Psoas muscle (tissue), 8 donors: ENCODE results near the gene PROSER2. TPM values are rescaled to one million over a fixed set of nuclear protein-coding genes. Genes with fewer than 3 reads are reported as not detected.
A peak's percentile ranks its signal among the peaks of the same experiment; 100 is the strongest.

Experiments used
- ATAC-seq, 4 donors: fragments of 200-7000 bp; cut with Tn5 transposase; one replicate each; pipeline ENCODE4 v1.9.1; 2020; ENCODE audit warnings: moderate library complexity in 3 of 4, mild to moderate bottlenecking in 2 of 4
- DNase-seq, 2 donors: peaks; one replicate each; pipeline ENCODE4 v3.0.0-alpha.2; 2020
- H3K27ac ChIP-seq: fragments of 200-600 bp; one replicate; pipeline ENCODE4 v1.8.0; 2022
- H3K27me3 ChIP-seq, 3 donors: fragments of 200-600 bp in 1 of 3; one replicate each; pipeline versions ENCODE4 v1.6.1 to v1.8.0; 2013 to 2022; ENCODE audit warnings: low read length in 2 of 3, mild to moderate bottlenecking in 2 of 3, moderate library complexity in 1 of 3; ENCODE audit not compliant: insufficient read depth in 3 of 3
- H3K36me3 ChIP-seq, 2 donors: fragments of 200-600 bp in 1 of 2; one replicate each; pipeline versions ENCODE4 v1.6.1 to v1.8.0; 2013 to 2022; ENCODE audit warnings: low read depth in 1 of 2, mild to moderate bottlenecking in 1 of 2, moderate library complexity in 1 of 2; ENCODE audit not compliant: insufficient read depth in 1 of 2
- H3K4me1 ChIP-seq: fragments of 200-600 bp; one replicate; pipeline ENCODE4 v1.8.0; 2022
- H3K4me3 ChIP-seq: fragments of 200-600 bp; one replicate; pipeline ENCODE4 v1.8.0; 2022; ENCODE audit warnings: mild to moderate bottlenecking
- H3K9me3 ChIP-seq: fragments of 200-600 bp; one replicate; pipeline ENCODE4 v1.8.0; 2022
- WGBS, 3 donors: extraction: QIAGEN DNeasy Blood & Tissue Kit; methylation state at CpG; one replicate each; pipeline versions ENCODE4 v1.1.6 to v1.1.7; 2013; 5-methylcytosine and 5-hydroxymethylcytosine counted together
- intact Hi-C, 2 donors: fragments of 100-400 bp; cut with DNase I; formaldehyde crosslinking; loops; one replicate each; pipeline versions ENCODE4 v1.11.0 to v1.14.2; 2022
- polyA plus RNA-seq, 3 donors: library from polyadenylated mRNA; stranded (reverse); fragments of 200-250 nt; gene quantifications; one replicate each; pipeline ENCODE4 v1.2.3, GENCODE V29; 2013
- total RNA-seq, 4 donors: library from RNA; stranded (reverse); fragmentation: NEBNext Ultra II Directional in 2 of 4; extraction: Animal tissue kit (Norgen Biotek cat#: 25700) in 2 of 4; gene quantifications; one replicate each; pipeline versions ENCODE4 v1.2.1 to v1.2.4, GENCODE V29; 2021 to 2023
- TF ChIP-seq, protein P1 (sequence below): fragments of 200-600 bp; IDR thresholded peaks from one replicate; pipeline ENCODE4 v1.8.0; 2022; ENCODE audit warnings: antibody characterized with exemption
- donor health status: healthy with polysubstance abuse.
- donor health status: DM: no; HTN: no; CAD: no; lungs with moderate emphysema.
- donor health status: Bipolar disorder and iron deficiency.
- donor health status: healthy.
- donor health status: DM: yes; HTN: yes; CAD: no.
- donor health status: DM: no; HTN: no; CAD: no.
- donor health status: DM: no; HTN: no; CAD: no.
- donor health status: DM: yes; HTN: yes; CAD: no.

Gene PROSER2
- total and polyA plus RNA-seq, 7 donors = 0.63 to 2.8 (median 1.2) TPM

DNA sequence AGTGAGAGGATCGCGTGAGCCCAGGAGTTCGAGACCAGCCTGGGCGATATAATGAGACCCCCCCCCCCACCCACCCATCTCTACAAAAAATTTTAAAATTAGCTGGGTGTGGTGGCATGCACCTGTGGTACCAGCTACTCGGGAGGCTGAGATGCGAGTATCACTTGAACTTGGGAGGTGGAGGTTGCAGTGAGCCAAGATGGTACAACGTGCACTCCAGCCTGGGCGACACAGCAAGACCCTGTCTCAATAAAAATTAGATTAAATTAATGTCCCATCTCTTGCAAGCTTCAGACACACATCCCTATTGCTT, 391 bp upstream of the PROSER2 start:
- peaks cover 0 to 28% (median 11%) of the 10 kb centered on the region in 3 donors for H3K27me3 ChIP-seq
- H3K4me1 ChIP-seq = peaks cover 8% of the 10 kb centered on the region
- H3K36me3 ChIP-seq = no peaks in the 10 kb centered on the region
- H3K9me3 ChIP-seq = no peaks in the 10 kb centered on the region
- no peak for DNase-seq
- peak overlapping the region; percentile 71 for H3K4me3 ChIP-seq
- intact Hi-C loops = no loop called here
- 55 to 72% (median 60%) methylated on average over 7 to 8 of the region's 8 CpGs for WGBS, 3 donors
- TF ChIP-seq, protein P1, sequence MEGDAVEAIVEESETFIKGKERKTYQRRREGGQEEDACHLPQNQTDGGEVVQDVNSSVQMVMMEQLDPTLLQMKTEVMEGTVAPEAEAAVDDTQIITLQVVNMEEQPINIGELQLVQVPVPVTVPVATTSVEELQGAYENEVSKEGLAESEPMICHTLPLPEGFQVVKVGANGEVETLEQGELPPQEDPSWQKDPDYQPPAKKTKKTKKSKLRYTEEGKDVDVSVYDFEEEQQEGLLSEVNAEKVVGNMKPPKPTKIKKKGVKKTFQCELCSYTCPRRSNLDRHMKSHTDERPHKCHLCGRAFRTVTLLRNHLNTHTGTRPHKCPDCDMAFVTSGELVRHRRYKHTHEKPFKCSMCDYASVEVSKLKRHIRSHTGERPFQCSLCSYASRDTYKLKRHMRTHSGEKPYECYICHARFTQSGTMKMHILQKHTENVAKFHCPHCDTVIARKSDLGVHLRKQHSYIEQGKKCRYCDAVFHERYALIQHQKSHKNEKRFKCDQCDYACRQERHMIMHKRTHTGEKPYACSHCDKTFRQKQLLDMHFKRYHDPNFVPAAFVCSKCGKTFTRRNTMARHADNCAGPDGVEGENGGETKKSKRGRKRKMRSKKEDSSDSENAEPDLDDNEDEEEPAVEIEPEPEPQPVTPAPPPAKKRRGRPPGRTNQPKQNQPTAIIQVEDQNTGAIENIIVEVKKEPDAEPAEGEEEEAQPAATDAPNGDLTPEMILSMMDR = no peak
- H3K27ac ChIP-seq = no peak overlapping the region
- ATAC-seq = no peak

DNA sequence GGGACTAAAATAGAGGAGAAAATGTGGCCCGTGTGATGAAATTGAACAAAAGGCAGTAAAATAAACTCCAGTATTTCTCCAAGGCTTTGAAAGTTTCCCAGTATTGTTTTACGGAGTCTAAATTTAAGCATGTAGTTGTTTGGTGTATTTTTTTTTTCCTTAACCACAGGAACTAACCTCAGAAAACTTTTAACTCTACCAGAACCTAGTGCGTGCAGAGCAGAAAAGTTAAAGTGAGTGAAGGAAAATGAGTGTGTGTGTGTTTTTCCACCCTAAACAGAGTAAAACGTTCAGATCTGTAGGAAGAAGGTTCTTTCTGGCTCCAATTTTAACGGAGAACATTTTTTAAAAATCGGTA, 812 bp downstream of the PROSER2 start:
- peaks cover 0 to 28% (median 11%) of the 10 kb centered on the region in 3 donors for H3K27me3 ChIP-seq
- DNase-seq = no peak
- ATAC-seq = no peak
- peak overlapping the region; percentile 71 for H3K4me3 ChIP-seq
- 26 to 34% (median 28%) methylated on average over 6 of the region's 6 CpGs for WGBS, 3 donors
- peaks cover 8% of the 10 kb centered on the region for H3K4me1 ChIP-seq
- H3K36me3 ChIP-seq = no peaks in the 10 kb centered on the region
- H3K9me3 ChIP-seq = no peaks in the 10 kb centered on the region
- intact Hi-C loops = no loop called here
- TF ChIP-seq, protein P1 = no peak
- peak overlapping the region; percentile 30 for H3K27ac ChIP-seq

DNA sequence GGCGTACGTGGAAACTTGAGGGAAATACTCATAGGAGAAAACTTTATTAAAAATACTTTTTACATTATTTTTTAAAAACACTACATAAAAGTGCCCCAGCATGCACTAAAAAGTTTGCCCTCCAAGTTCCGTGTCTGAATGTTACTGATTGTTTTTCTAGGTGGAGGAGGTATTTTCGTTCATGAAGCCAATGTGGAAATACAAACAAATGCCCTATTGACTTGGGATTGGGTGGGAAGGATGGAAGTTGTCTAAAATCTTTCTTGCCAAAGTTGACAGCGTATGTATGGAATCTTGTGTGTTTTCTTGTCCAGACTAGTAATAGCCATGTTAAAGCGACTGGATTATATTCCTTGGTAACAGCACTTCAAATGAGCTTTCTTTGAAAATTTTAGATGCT, 1.2 kb downstream of the PROSER2 start:
- TF ChIP-seq, protein P1 = no peak
- H3K27ac ChIP-seq = no peak overlapping the region
- WGBS, 3 donors = 50 to 64% (median 55%) methylated on average over 6 of the region's 6 CpGs
- intact Hi-C loops = no loop called here
- no peaks in the 10 kb centered on the region for H3K9me3 ChIP-seq
- H3K4me1 ChIP-seq = peaks cover 8% of the 10 kb centered on the region
- ATAC-seq (no peak), DNase-seq (no peak)
- peaks cover 0 to 28% (median 11%) of the 10 kb centered on the region in 3 donors for H3K27me3 ChIP-seq
- H3K36me3 ChIP-seq = no peaks in the 10 kb centered on the region
- H3K4me3 ChIP-seq = peak overlapping the region; percentile 71

DNA sequence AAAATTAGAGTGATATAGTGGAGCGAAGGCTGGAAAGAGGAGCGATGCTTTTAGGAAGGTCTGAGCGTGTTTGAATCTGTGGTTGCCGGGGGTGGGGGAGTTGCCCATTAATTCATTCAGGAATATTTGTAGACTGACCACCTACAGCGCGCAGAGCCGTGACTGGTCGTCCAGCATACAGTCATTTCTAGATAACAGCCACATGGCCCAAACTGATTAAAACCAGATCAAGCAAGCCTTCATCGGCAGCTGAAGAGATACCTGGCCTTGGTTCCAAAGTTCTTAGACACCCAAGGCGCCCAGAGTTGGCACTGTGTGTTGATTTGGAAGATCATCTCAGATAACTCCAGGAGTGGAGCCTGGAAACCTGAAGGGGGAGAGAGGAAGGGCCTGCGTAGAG, 1.7 kb downstream of the PROSER2 start:
- Histone ChIP-seq H3K36me3 (no peaks in the 10 kb centered on the region), H3K4me1 (peaks cover 4% of the 10 kb centered on the region), H3K27me3 (peaks cover 0 to 28% (median 11%) of the 10 kb centered on the region in 3 donors), H3K27ac (no peak overlapping the region), H3K9me3 (no peaks in the 10 kb centered on the region), H3K4me3 (no peak overlapping the region)
- TF ChIP-seq, protein P1 = no peak
- DNase-seq (no peak), ATAC-seq (no peak)
- 82 to 90% (median 84%) methylated on average over 11 of the region's 11 CpGs for WGBS, 3 donors
- intact Hi-C loops = no loop called here

DNA sequence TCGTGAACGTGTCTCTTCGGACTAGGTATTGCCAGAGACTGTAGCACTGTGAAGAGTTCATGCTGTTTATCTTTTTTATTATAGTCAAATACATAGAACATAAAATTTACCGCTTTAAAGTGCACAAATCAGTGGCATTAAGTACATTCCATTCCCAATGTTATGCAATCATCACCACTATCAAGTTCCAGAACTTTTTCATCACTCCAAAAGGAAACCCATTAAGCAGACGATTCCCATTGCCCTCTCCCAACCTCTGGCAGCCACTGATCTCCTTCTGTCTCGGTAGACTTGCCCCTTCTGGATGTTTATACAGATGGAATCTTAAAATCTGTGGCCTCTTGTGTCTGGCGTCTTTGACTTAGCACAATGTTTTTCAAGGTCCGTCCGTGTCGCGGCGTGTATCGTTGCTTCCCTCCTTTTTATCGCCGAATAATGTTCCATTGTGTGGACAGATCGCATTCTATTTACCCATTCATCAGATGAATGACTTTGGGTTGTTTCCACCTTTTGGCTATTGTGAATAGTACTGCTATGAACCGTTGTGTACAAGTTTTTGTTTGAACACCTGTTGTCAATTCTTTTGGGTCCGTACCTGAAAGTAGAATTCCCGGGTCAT, 2.7 kb downstream of the PROSER2 start:
- DNase-seq = no peak
- ATAC-seq = no peak
- no peak overlapping the region for H3K27ac ChIP-seq
- intact Hi-C loops = no loop called here
- peaks cover 0 to 28% (median 11%) of the 10 kb centered on the region in 3 donors for H3K27me3 ChIP-seq
- 76 to 82% (median 80%) methylated on average over 19 of the region's 19 CpGs for WGBS, 3 donors
- no peak overlapping the region for H3K4me3 ChIP-seq
- TF ChIP-seq, protein P1 = no peak
- peaks cover 4% of the 10 kb centered on the region for H3K4me1 ChIP-seq
- H3K9me3 ChIP-seq = no peaks in the 10 kb centered on the region
- H3K36me3 ChIP-seq = no peaks in the 10 kb centered on the region
